ENCODE data around the gene CHKA. TPM values are rescaled to one million over a fixed set of nuclear protein-coding genes. Genes with fewer than 3 reads are reported as not detected.

Gene CHKA
- total and polyA plus RNA-seq, 4 experiments from 2014 or later: 1.5 to 2.7 (median 2.6) TPM

DNA sequence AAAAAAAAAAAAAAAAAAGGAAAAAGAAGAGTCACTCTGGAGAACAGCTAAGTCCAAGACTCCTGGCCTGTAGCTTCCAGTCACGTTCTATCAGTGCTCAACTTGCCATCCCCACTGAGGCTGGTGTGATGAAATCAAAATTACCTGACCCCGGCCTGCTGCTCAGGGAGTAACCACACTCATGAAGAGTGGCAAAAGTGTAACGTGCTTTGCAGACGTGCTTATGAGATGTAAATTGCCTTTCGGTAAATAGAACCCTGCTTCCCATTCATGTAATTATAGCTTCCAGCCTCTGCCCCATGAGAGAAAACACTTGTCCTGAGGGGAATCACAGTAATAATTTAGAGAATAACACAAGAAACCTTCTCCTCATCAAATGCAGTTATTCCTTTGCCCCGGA lies 28.2 kb upstream of the CHKA start:
- no peak overlapping the region for H3K4me3 Mint-ChIP-seq
- H3K4me1 Mint-ChIP-seq: peaks cover 0 to 4% (median 2%) of the 10 kb centered on the region in 4 donors
- CTCF ChIA-PET (ENCODE audit: partially characterized antibody): interaction anchor here (0.7 kb wide), 1 partner anchor 821 kb away, joined by 4 read pairs; no protein-coding TSS in a partner anchor
- Histone ChIP-seq H3K36me3 (ENCODE audit: insufficient read depth, low read length) (no peaks in the 10 kb centered on the region), H3K4me3 (ENCODE audit: low read length in 2 of 2) (no peak overlapping the region), H3K27me3 (ENCODE audit: insufficient read depth, low read length) (no peaks in the 10 kb centered on the region), H3K9me3 (ENCODE audit: control insufficient read depth in 1 of 2, low read length in 2 of 2) (no peaks in the 10 kb centered on the region), H3K27ac (ENCODE audit: low read depth, low read length) (no peak overlapping the region), H3K4me1 (ENCODE audit: insufficient read depth, low read length) (no peaks in the 10 kb centered on the region)
- intact Hi-C loops (cut with micrococcal nuclease): no loop called here
- no peak for DNase-seq
- H3K27ac Mint-ChIP-seq: no peak overlapping the region
- H3K9me3 Mint-ChIP-seq: no peaks in the 10 kb centered on the region
- H3K27me3 Mint-ChIP-seq: peaks cover 0 to 1% of the 10 kb centered on the region in 2 donors
- no peaks in the 10 kb centered on the region for H3K36me3 Mint-ChIP-seq
- POLR2A ChIA-PET (ENCODE audit: partially characterized antibody): no interaction called here

DNA sequence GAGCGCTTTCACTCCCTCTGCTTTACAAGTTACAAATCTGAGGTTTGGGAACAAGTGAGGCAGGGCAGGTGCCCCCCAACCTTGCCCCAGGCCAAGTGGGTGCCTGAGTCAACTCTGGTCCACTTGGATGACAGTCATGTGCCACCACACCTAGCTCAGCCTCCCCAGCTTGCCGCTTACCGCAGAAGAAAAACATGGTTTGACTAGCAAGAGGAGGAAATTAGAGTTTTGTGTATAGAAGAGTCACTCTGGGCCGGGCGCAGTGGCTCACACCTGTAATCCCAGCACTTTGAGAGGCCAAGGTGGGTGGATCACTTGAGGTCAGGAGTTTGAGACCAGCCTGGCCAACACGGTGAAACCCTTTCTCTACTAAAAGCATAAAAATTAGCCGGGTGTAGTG lies 27.7 kb upstream of the CHKA start:
- no peaks in the 10 kb centered on the region for H3K36me3 ChIP-seq (ENCODE audit: insufficient read depth, low read length)
- Mint-ChIP-seq H3K4me3 (no peak overlapping the region), H3K9me3 (no peaks in the 10 kb centered on the region), H3K36me3 (no peaks in the 10 kb centered on the region), H3K27me3 (peaks cover 0 to 1% of the 10 kb centered on the region in 2 donors), H3K4me1 (peaks cover 0 to 4% (median 2%) of the 10 kb centered on the region in 4 donors), H3K27ac (no peak overlapping the region)
- H3K27me3 ChIP-seq (ENCODE audit: insufficient read depth, low read length): no peaks in the 10 kb centered on the region
- no peak for DNase-seq
- ChIA-PET CTCF (ENCODE audit: partially characterized antibody) (interaction anchor here (0.7 kb wide), 1 partner anchor 821 kb away, joined by 4 read pairs; no protein-coding TSS in a partner anchor), POLR2A (ENCODE audit: partially characterized antibody) (no interaction called here)
- intact Hi-C loops (cut with micrococcal nuclease): no loop called here
- H3K9me3 ChIP-seq (ENCODE audit: control insufficient read depth in 1 of 2, low read length in 2 of 2): no peaks in the 10 kb centered on the region
- no peak overlapping the region for H3K27ac ChIP-seq (ENCODE audit: low read depth, low read length)
- no peak overlapping the region for H3K4me3 ChIP-seq (ENCODE audit: low read length in 2 of 2)
- no peaks in the 10 kb centered on the region for H3K4me1 ChIP-seq (ENCODE audit: insufficient read depth, low read length)

DNA sequence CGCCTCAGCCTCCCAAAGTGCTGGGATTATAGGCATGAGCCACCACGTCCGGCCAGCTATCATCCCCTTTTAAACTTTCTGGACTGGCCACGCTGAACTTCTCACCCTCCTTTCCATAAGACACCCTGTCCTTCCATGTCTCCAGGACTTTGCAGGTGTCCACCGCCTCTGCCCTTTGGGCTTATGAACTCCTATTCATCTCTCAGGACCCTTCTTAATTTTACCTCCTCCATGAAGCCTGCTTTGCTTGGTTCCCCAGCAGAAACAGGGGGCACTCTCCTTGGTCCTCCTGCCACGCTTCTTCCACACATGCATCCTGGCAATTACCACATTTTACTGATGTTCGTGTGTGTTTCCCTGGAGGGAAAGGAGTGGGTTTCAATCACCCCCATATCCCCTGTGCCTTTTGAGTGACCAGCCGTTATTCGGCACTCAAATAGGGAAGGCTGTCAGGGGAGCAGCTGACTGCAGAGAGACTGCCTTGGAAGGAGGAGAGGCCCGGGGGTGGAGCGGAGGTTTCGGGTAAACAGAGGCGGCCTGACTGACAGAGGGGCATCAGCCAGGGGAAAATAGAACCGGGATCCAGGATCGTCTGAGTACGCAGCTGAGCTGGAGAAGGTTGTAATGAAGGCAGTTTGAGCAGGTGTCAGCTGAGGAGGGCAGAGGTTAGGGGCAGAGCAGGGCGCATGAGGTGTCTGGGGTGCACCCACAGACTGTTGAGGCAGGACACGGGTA lies 27.1 kb upstream of the CHKA start:
- H3K4me3 ChIP-seq (ENCODE audit: low read length in 2 of 2): no peak overlapping the region
- intact Hi-C loops (cut with micrococcal nuclease): no loop called here
- H3K4me1 ChIP-seq (ENCODE audit: insufficient read depth, low read length): no peaks in the 10 kb centered on the region
- Mint-ChIP-seq H3K36me3 (no peaks in the 10 kb centered on the region), H3K4me3 (no peak overlapping the region), H3K4me1 (peaks cover 0 to 4% (median 2%) of the 10 kb centered on the region in 4 donors), H3K27me3 (peaks cover 0 to 1% of the 10 kb centered on the region in 2 donors), H3K27ac (no peak overlapping the region), H3K9me3 (no peaks in the 10 kb centered on the region)
- H3K27ac ChIP-seq (ENCODE audit: low read depth, low read length): no peak overlapping the region
- no peak for DNase-seq
- H3K27me3 ChIP-seq (ENCODE audit: insufficient read depth, low read length): no peaks in the 10 kb centered on the region
- H3K36me3 ChIP-seq (ENCODE audit: insufficient read depth, low read length): no peaks in the 10 kb centered on the region
- no peaks in the 10 kb centered on the region for H3K9me3 ChIP-seq (ENCODE audit: control insufficient read depth in 1 of 2, low read length in 2 of 2)
- POLR2A ChIA-PET (ENCODE audit: partially characterized antibody): no interaction called here
- CTCF ChIA-PET (ENCODE audit: partially characterized antibody): no interaction called here

DNA sequence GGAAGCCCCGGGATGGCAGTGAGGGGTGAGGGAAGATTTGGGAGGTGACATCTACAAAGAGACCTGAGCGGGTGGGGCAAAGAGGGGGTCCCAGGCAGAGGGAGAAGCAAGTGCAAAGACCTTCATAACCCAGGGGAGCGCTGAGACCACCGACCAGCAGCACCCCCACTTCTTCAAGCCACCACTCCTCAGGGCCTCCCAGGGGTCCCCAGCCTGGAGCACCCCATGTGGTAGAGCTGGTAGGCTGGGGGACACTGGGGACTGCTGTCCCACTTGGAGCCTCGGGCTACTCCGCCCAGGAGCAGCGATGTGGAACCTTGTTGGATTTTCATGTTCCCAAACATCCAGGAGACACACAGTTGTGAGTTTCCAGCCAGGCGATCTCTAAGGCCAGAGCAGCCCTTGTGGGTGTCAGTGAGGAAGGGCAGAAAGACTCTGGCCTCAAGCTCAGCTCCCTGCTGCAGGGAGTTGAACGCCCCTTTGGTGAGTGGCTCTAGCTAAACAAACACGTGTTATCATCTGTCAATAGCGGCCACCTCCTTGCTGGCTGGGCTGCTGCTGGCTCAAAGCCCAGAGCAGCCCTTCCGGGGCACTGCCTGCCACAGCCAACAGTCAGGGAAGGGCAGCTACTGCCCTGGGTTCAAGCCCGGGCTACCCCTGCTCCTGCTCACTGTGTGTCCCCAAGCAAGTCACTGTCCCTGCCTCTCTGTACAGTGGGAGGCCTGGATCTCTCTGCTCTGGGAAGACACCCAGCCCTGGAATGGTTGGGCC lies 25.7 kb upstream of the CHKA start:
- no peak overlapping the region for H3K27ac ChIP-seq (ENCODE audit: low read depth, low read length)
- H3K4me3 ChIP-seq (ENCODE audit: low read length in 2 of 2): no peak overlapping the region
- Mint-ChIP-seq H3K4me1 (peaks cover 3 to 9% (median 4%) of the 10 kb centered on the region in 4 donors), H3K4me3 (no peak overlapping the region), H3K27ac (no peak overlapping the region), H3K27me3 (peaks cover 0 to 1% of the 10 kb centered on the region in 2 donors), H3K36me3 (no peaks in the 10 kb centered on the region), H3K9me3 (no peaks in the 10 kb centered on the region)
- intact Hi-C loops (cut with micrococcal nuclease): no loop called here
- CTCF ChIA-PET (ENCODE audit: partially characterized antibody): no interaction called here
- no peaks in the 10 kb centered on the region for H3K36me3 ChIP-seq (ENCODE audit: insufficient read depth, low read length)
- no peak for DNase-seq
- H3K9me3 ChIP-seq (ENCODE audit: control insufficient read depth in 1 of 2, low read length in 2 of 2): no peaks in the 10 kb centered on the region
- H3K4me1 ChIP-seq (ENCODE audit: insufficient read depth, low read length): peaks cover 7% of the 10 kb centered on the region
- POLR2A ChIA-PET (ENCODE audit: partially characterized antibody): interaction anchor here (0.6 kb wide), 1 partner anchor 11 kb away, joined by 4 read pairs; no protein-coding TSS in a partner anchor
- H3K27me3 ChIP-seq (ENCODE audit: insufficient read depth, low read length): no peaks in the 10 kb centered on the region

DNA sequence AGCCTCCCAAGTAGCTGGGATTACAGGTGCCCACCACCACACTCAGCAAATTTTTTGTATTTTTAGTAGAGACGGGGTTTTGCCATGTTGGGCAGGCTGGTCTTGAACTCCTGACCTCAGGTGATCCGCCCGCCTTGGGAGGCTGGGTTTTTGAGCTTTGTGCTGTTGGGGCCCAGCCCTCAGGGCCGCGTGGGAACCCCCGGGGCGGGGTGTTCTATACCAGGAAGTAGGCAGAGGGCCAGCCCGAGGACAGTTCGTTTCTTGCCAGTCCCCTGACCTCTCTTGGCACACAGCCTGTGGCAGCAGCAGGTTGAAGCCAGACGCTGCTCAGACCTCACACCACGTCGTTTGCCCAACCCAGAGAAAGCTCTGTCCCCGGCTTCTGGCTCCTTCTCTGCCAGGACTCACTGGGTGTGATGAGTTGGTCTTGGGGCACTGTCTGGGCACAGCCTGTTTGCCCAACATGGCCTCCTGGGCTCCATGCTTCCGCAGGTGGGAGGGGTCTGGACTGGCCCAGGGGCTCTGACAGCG lies 24.9 kb upstream of the CHKA start:
- intact Hi-C loops (cut with micrococcal nuclease): no loop called here
- ChIA-PET POLR2A (ENCODE audit: partially characterized antibody) (no interaction called here), CTCF (ENCODE audit: partially characterized antibody) (no interaction called here)
- H3K4me1 ChIP-seq (ENCODE audit: insufficient read depth, low read length): peaks cover 11% of the 10 kb centered on the region
- peaks cover 4 to 14% (median 7%) of the 10 kb centered on the region in 4 donors for H3K4me1 Mint-ChIP-seq
- no peaks in the 10 kb centered on the region for H3K27me3 ChIP-seq (ENCODE audit: insufficient read depth, low read length)
- no peak overlapping the region for H3K27ac Mint-ChIP-seq
- no peaks in the 10 kb centered on the region for H3K36me3 ChIP-seq (ENCODE audit: insufficient read depth, low read length)
- DNase-seq: no peak
- no peak overlapping the region for H3K4me3 Mint-ChIP-seq
- H3K27me3 Mint-ChIP-seq: peaks cover 0 to 1% of the 10 kb centered on the region in 2 donors
- no peaks in the 10 kb centered on the region for H3K36me3 Mint-ChIP-seq
- no peak overlapping the region for H3K27ac ChIP-seq (ENCODE audit: low read depth, low read length)
- no peaks in the 10 kb centered on the region for H3K9me3 ChIP-seq (ENCODE audit: control insufficient read depth in 1 of 2, low read length in 2 of 2)
- no peaks in the 10 kb centered on the region for H3K9me3 Mint-ChIP-seq
- H3K4me3 ChIP-seq (ENCODE audit: low read length in 2 of 2): no peak overlapping the region

DNA sequence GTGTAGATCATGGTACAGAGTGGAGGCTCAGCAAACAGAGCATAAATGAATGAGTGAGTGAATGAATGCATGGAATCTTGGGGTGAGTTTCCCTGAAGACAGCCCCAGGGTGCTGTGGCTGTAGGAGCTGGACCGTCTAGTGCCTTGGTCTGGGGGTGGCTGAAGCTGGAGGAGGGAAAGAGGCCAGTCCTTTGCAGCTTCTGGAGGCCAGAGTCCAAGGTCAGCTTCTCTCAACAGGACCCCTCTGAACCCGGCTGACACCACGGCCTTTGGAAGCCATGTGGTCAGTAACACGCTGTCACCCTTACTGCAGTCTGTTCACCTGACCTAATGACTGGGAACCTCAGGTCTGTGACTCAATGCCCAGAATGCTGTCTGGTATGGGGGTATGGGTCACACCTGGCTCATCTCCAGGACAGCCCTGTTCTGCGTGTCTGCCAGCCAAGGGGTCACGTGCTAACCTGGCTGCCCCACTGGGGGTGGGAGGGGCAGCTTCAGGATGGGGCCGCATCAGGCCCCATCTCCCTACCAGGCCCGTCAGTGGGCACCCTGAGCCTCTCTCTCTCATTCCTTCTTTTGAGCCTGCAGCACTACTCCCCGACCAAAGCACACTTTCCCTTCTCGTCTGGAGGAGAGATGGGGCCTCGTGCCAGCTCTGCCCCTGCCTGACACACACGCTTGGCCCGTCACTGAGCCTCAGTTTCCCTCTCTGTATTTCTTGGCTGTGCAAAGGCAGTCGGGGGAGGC lies 24.1 kb upstream of the CHKA start:
- Mint-ChIP-seq H3K27me3 (peaks cover 0 to 1% of the 10 kb centered on the region in 2 donors), H3K4me1 (peaks cover 4 to 14% (median 7%) of the 10 kb centered on the region in 4 donors), H3K9me3 (no peaks in the 10 kb centered on the region), H3K27ac (no peak overlapping the region), H3K4me3 (no peak overlapping the region), H3K36me3 (no peaks in the 10 kb centered on the region)
- H3K4me1 ChIP-seq (ENCODE audit: insufficient read depth, low read length): peaks cover 11% of the 10 kb centered on the region
- no peaks in the 10 kb centered on the region for H3K27me3 ChIP-seq (ENCODE audit: insufficient read depth, low read length)
- DNase-seq: no peak
- H3K4me3 ChIP-seq (ENCODE audit: low read length in 2 of 2): no peak overlapping the region
- intact Hi-C loops (cut with micrococcal nuclease): no loop called here
- CTCF ChIA-PET (ENCODE audit: partially characterized antibody): no interaction called here
- no peaks in the 10 kb centered on the region for H3K9me3 ChIP-seq (ENCODE audit: control insufficient read depth in 1 of 2, low read length in 2 of 2)
- H3K27ac ChIP-seq (ENCODE audit: low read depth, low read length): no peak overlapping the region
- POLR2A ChIA-PET (ENCODE audit: partially characterized antibody): no interaction called here
- no peaks in the 10 kb centered on the region for H3K36me3 ChIP-seq (ENCODE audit: insufficient read depth, low read length)

DNA sequence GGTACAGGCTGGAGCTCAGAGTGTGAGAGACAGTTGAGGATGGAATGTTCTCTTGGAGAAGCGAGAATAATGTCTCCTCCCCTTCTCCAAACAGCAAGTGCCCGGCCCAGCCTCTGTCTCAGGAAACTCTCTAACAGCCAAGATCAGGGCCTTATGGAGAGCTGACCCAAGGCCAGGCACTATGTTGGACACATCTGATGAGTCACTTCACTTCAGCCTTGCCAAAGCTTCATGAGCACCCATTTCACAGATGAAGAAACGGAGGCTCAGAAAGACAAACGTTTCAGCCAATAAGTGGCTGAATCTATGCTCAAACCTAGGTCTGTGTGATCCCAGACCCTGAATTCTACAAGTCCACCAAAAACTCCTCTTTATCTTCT lies 22.1 kb upstream of the CHKA start:
- POLR2A ChIA-PET (ENCODE audit: partially characterized antibody): no interaction called here
- no peaks in the 10 kb centered on the region for H3K36me3 Mint-ChIP-seq
- Histone ChIP-seq H3K27ac (ENCODE audit: low read depth, low read length) (no peak overlapping the region), H3K27me3 (ENCODE audit: insufficient read depth, low read length) (no peaks in the 10 kb centered on the region), H3K36me3 (ENCODE audit: insufficient read depth, low read length) (no peaks in the 10 kb centered on the region), H3K4me3 (ENCODE audit: low read length in 2 of 2) (no peak overlapping the region), H3K9me3 (ENCODE audit: control insufficient read depth in 1 of 2, low read length in 2 of 2) (no peaks in the 10 kb centered on the region), H3K4me1 (ENCODE audit: insufficient read depth, low read length) (peaks cover 11% of the 10 kb centered on the region)
- peaks cover 0 to 1% of the 10 kb centered on the region in 2 donors for H3K27me3 Mint-ChIP-seq
- CTCF ChIA-PET (ENCODE audit: partially characterized antibody): no interaction called here
- peaks cover 4 to 14% (median 7%) of the 10 kb centered on the region in 4 donors for H3K4me1 Mint-ChIP-seq
- H3K4me3 Mint-ChIP-seq: no peak overlapping the region
- DNase-seq: no peak
- intact Hi-C loops (cut with micrococcal nuclease): no loop called here
- H3K27ac Mint-ChIP-seq: no peak overlapping the region
- H3K9me3 Mint-ChIP-seq: no peaks in the 10 kb centered on the region
